A549 (cell line): ENCODE data around the gene CES1. TPM values are rescaled to one million over a fixed set of nuclear protein-coding genes. Genes with fewer than 3 reads are reported as not detected.
"Not testable (repeated sequence)": the region's sequence is repeated elsewhere in the genome, so short reads cannot be mapped to it uniquely, and the experiment has no call there.

Source experiments
- ATAC-seq, 2 experiments: fragments of 200-7000 bp in 1 of 2; fragments of >200 bp in 1 of 2; cut with Nextera tagmentation in 1 of 2; cut with Tn5 transposase in 1 of 2; 3 replicates each; pipeline versions ENCODE4 v1.8.0 to v1.9.1; 2018 to 2020; ENCODE audit warnings: mild to moderate bottlenecking in 1 of 2, moderate library complexity in 1 of 2
- CTCF ChIA-PET: fragments of 300-600 bp; sonication (Branson Sonifier 250); formaldehyde crosslinking; extraction: SDS; loops from one replicate; lab custom pipeline; 2021; ENCODE audit warnings: antibody characterized with exemption, inconsistent platforms; lab: Yijun Ruan, JAX
- POLR2A ChIA-PET: fragments of 350-600 bp; formaldehyde crosslinking; extraction: SDS; loops from one replicate; lab custom pipeline; 2021; ENCODE audit warnings: antibody characterized with exemption, inconsistent platforms; lab: Yijun Ruan, JAX
- DNase-seq, 2 experiments: peaks; one replicate each; pipeline versions ENCODE4 v3.0.0 to v3.0.0-alpha.2; 2011 to 2016; ENCODE audit warnings: low read depth in 1 of 2, low spot score in 1 of 2
- FAIRE-seq: peaks from 2 replicates; lab custom pipeline; 2011; peaks lifted over from hg19 to GRCh38; lab: Jason Lieb, UNC
- H3K27ac ChIP-seq, 2 experiments: fragments of >200 bp; sonication (Bioruptor Twin); formaldehyde crosslinking; 3 replicates each; pipeline ENCODE4 v1.5.1; 2016 to 2017
- H3K4me1 ChIP-seq: fragments of >200 bp; sonication (Bioruptor Twin); formaldehyde crosslinking; 3 replicates; pipeline ENCODE4 v1.6.1; 2016
- H3K4me2 ChIP-seq: fragments of >200 bp; sonication (Bioruptor Twin); formaldehyde crosslinking; 3 replicates; pipeline ENCODE4 v1.6.1; 2016
- H3K4me3 ChIP-seq: fragments of >200 bp; sonication (Bioruptor Twin); formaldehyde crosslinking; 3 replicates; pipeline ENCODE4 v1.5.1; 2016
- H3K9me3 ChIP-seq: fragments of >200 bp; sonication (Bioruptor Twin); formaldehyde crosslinking; 3 replicates; pipeline ENCODE4 v1.6.1; 2016
- ATOH8 ChIP-seq: fragments of 250-450 bp; sonication (Bioruptor Pico); IDR thresholded peaks from 2 replicates; pipeline ENCODE4 v1.5.0; 2020; ENCODE audit warnings: low read depth, mild to moderate bottlenecking, moderate library complexity
- BHLHE40 ChIP-seq: IDR thresholded peaks from 2 replicates; pipeline ENCODE4 v1.6.1; 2012; ENCODE audit warnings: low read depth, low read length, inconsistent platforms
- CBX8 ChIP-seq: fragments of 200-600 bp; sonication (generic); IDR thresholded peaks from 2 replicates; pipeline ENCODE4 v1.6.1; 2016
- CEBPB ChIP-seq, 2 experiments: fragments of >200 bp in 1 of 2; sonication (Bioruptor Twin) in 1 of 2; formaldehyde crosslinking in 1 of 2; IDR thresholded peaks; 2 replicates each; pipeline ENCODE4 v1.6.1; 2012 to 2016
- CHD2 ChIP-seq: fragments of 150-350 bp; IDR thresholded peaks from 2 replicates; pipeline ENCODE4 v1.6.1; 2014; ENCODE audit warnings: low read length; ENCODE audit not compliant: partially characterized antibody
- CHD4 ChIP-seq: fragments of 200-600 bp; sonication (generic); IDR thresholded peaks from 2 replicates; pipeline ENCODE4 v1.6.1; 2016; ENCODE audit warnings: antibody characterized with exemption, mild to moderate bottlenecking, borderline replicate concordance
- CTCF ChIP-seq: fragments of >200 bp; sonication (Bioruptor Twin); formaldehyde crosslinking; IDR thresholded peaks from 3 replicates; pipeline ENCODE4 v1.5.1; 2016
- EP300 ChIP-seq, 2 experiments: fragments of >200 bp; sonication (Bioruptor Twin); formaldehyde crosslinking; IDR thresholded peaks; 2 replicates in 1 of 2; 3 replicates in 1 of 2; pipeline ENCODE4 v1.6.1; 2016 to 2017
- ESRRA ChIP-seq: fragments of 150-350 bp; IDR thresholded peaks from 2 replicates; pipeline ENCODE4 v1.6.1; 2014; ENCODE audit warnings: mild to moderate bottlenecking, low read length, borderline replicate concordance
- GATA3 ChIP-seq: IDR thresholded peaks from 2 replicates; pipeline ENCODE4 v1.6.1; 2012; ENCODE audit warnings: borderline replicate concordance
- HOXA7 ChIP-seq: fragments of 250-450 bp; sonication (Bioruptor Pico); IDR thresholded peaks from 2 replicates; pipeline ENCODE4 v1.5.0; 2020; ENCODE audit warnings: mild to moderate bottlenecking, moderate library complexity
- HOXB5 ChIP-seq: fragments of 250-450 bp; sonication (Bioruptor Pico); IDR thresholded peaks from 2 replicates; pipeline ENCODE4 v1.5.0; 2020; ENCODE audit warnings: mild to moderate bottlenecking, moderate library complexity
- JUN ChIP-seq, 2 experiments: fragments of >200 bp; sonication (Bioruptor Twin); formaldehyde crosslinking; IDR thresholded peaks; 2 replicates in 1 of 2; 3 replicates in 1 of 2; pipeline ENCODE4 v1.6.1; 2016 to 2017
- MAFK ChIP-seq: fragments of 450-650 bp; IDR thresholded peaks from 2 replicates; pipeline ENCODE4 v1.6.1; 2014; ENCODE audit not compliant: partially characterized antibody
- NPAS2 ChIP-seq: fragments of 250-450 bp; sonication (Bioruptor Pico); IDR thresholded peaks from 2 replicates; pipeline ENCODE4 v1.8.0; 2022; ENCODE audit warnings: mild to moderate bottlenecking, moderate library complexity, borderline replicate concordance
- POLR2AphosphoS2 ChIP-seq: conservative IDR thresholded peaks from 2 replicates; pipeline ENCODE4 v1.6.1; 2012; ENCODE audit warnings: low read length, improper control_type of control experiment, inconsistent platforms
- SMC3 ChIP-seq: fragments of >200 bp; sonication (Bioruptor Twin); formaldehyde crosslinking; IDR thresholded peaks from 3 replicates; pipeline ENCODE4 v1.6.1; 2018; ENCODE audit warnings: inconsistent platforms
- TFCP2L1 ChIP-seq: fragments of 250-450 bp; sonication (Bioruptor Pico); IDR thresholded peaks from 2 replicates; pipeline ENCODE4 v1.5.0; 2021; ENCODE audit warnings: mild to moderate bottlenecking
- USF2 ChIP-seq: fragments of 450-650 bp; IDR thresholded peaks from 2 replicates; pipeline ENCODE4 v1.6.1; 2014; ENCODE audit warnings: antibody characterized with exemption
- ZNF302 ChIP-seq: fragments of 250-450 bp; sonication (Bioruptor Pico); IDR thresholded peaks from 2 replicates; pipeline ENCODE4 v1.9.0; 2021; ENCODE audit warnings: inconsistent platforms, mild to moderate bottlenecking, moderate library complexity
- ZSCAN20 ChIP-seq: fragments of 250-450 bp; sonication (Bioruptor Pico); IDR thresholded peaks from 2 replicates; pipeline ENCODE4 v1.8.0; 2022; ENCODE audit warnings: mild to moderate bottlenecking, moderate library complexity
- WGBS: methylation state at CpG from one replicate; pipeline ENCODE4 v1.1.6; 2017; ENCODE audit errors: missing lambda C conversion rate; 5-methylcytosine and 5-hydroxymethylcytosine counted together
- polyA plus RNA-seq, 4 experiments: library from polyadenylated mRNA; depleted of rRNA in 3 of 4; stranded (reverse); fragments of >200 nt; fragmentation: RNase III in 1 of 4; extraction: RNeasy Plus Mini Kit Qiagen cat#74134 plus additional on column Dnase treatment in 1 of 4; gene quantifications; 2 replicates in 3 of 4; 3 replicates in 1 of 4; pipeline ENCODE4 v1.2.3, GENCODE V29; 2011 to 2017

Gene CES1
- polyA plus RNA-seq, 2 of the 4 experiments (the other 2 are of a cell fraction), result 17.9 to 84.1 TPM

- ChIA-PET CTCF (no interaction called here), POLR2A (no interaction called here)
- WGBS, result 74% methylated on average over 6 of the region's 6 CpGs
- DNase-seq (no peak), ATAC-seq (no peak), FAIRE-seq (no peak)
- H3K9me3 ChIP-seq, result no peaks in the 10 kb centered on the region
- no peak overlapping the region for H3K4me3 ChIP-seq
- H3K27ac ChIP-seq, result no peak overlapping the region
- H3K4me1 ChIP-seq, result peaks cover 3% of the 10 kb centered on the region
- no peak overlapping the region for H3K4me2 ChIP-seq
- TF ChIP-seq MAFK, result no peak
- TF ChIP-seq SMC3, result no peak
- TF ChIP-seq USF2, result no peak
- TF ChIP-seq CEBPB (IDR thresholded peaks at IDR 0.05), result no peak
- no peak for TF ChIP-seq ATOH8 (CRISPR knock-in tag)
- no peak for TF ChIP-seq HOXB5 (CRISPR knock-in tag)
- TF ChIP-seq CTCF, result no peak
- TF ChIP-seq HOXA7 (CRISPR knock-in tag), result no peak
- TF ChIP-seq POLR2AphosphoS2, result no peak
- TF ChIP-seq CHD4, result no peak
- TF ChIP-seq CHD2, result no peak
- no peak for TF ChIP-seq ZSCAN20 (CRISPR knock-in tag)
- TF ChIP-seq NPAS2 (CRISPR knock-in tag), result no peak
- no peak for TF ChIP-seq JUN (IDR thresholded peaks at IDR 0.05)
- TF ChIP-seq GATA3, result no peak
Measured at GRCh38 chr16:55830658-55831294, 2.1 kb downstream of the CES1 start.

GRCh38 chr16:55829232-55829631, 3.7 kb downstream of the CES1 start:
- POLR2A ChIA-PET, DNase-seq, H3K27ac ChIP-seq, H3K9me3 ChIP-seq, H3K4me2 ChIP-seq, H3K4me1 ChIP-seq, ATAC-seq, FAIRE-seq, H3K4me3 ChIP-seq: not testable (repeated sequence)
- 95% methylated on average over 3 of the region's 3 CpGs for WGBS
- CTCF ChIA-PET, result interaction anchor here (1.2 to 2.1 kb wide), 3 partner anchors 13 to 364 kb away, joined by 3 to 8 read pairs (median 4); no protein-coding TSS in a partner anchor

- TF ChIP-seq CBX8 (no peak), BHLHE40 (no peak), ZNF302 (no peak), ESRRA (no peak), TFCP2L1 (no peak), EP300 (IDR thresholded peaks at IDR 0.05) (no peak), GATA3 (no peak)
- ATAC-seq (no peak), DNase-seq (no peak), FAIRE-seq (no peak)
- Histone ChIP-seq H3K27ac (no peak overlapping the region), H3K4me2 (no peak overlapping the region), H3K4me1 (no peaks in the 10 kb centered on the region), H3K9me3 (no peaks in the 10 kb centered on the region), H3K4me3 (no peak overlapping the region)
- ChIA-PET CTCF (interaction anchor here (1.2 to 2.1 kb wide), 3 partner anchors 13 to 364 kb away, joined by 3 to 8 read pairs (median 4); no protein-coding TSS in a partner anchor), POLR2A (no interaction called here)
- 71% methylated on average over 10 of the region's 10 CpGs for WGBS
Measured at GRCh38 chr16:55828680-55829079, 4.2 kb downstream of the CES1 start.
